Calu3 (cell line): Measurements from ENCODE around the gene SS18L1. TPM values are rescaled to one million over a fixed set of nuclear protein-coding genes. Genes with fewer than 3 reads are reported as not detected.

Experiments used
- Bru-seq: library from RNA; stranded (reverse); fragments of 400-500 nt; gene quantifications from one replicate; lab custom pipeline; 2021; lab: Mats Ljungman, UMichigan
- BruChase-seq, 2 experiments: library from RNA; stranded (reverse); fragments of 400-500 nt; gene quantifications; one replicate each; lab custom pipeline; 2021; lab: Mats Ljungman, UMichigan
- BruUV-seq: library from RNA; stranded (reverse); fragments of 400-500 nt; replicated peaks from 2 replicates; lab custom pipeline; 2021; lab: Mats Ljungman, UMichigan
- CTCF ChIA-PET: fragments of 300-600 bp; sonication (Branson Sonifier 250); formaldehyde crosslinking; loops from one replicate; lab custom pipeline; 2022; ENCODE audit warnings: antibody characterized with exemption; lab: Charles Lee
- DNase-seq: peaks from one replicate; pipeline ENCODE4 v3.0.0; 2022
- H3K27ac Mint-ChIP-seq: one replicate; pipeline ENCODE4 v1.8.0; 2022; ENCODE audit warnings: mixed read lengths; ENCODE audit not compliant: unreplicated experiment
- H3K27me3 Mint-ChIP-seq: one replicate; pipeline ENCODE4 v1.8.0; 2022; ENCODE audit warnings: mixed read lengths; ENCODE audit not compliant: unreplicated experiment
- H3K36me3 Mint-ChIP-seq: one replicate; pipeline ENCODE4 v1.8.0; 2022; ENCODE audit warnings: mild to moderate bottlenecking, moderate library complexity, mixed read lengths; ENCODE audit not compliant: insufficient read depth, unreplicated experiment
- H3K4me1 Mint-ChIP-seq: one replicate; pipeline ENCODE4 v1.8.0; 2022; ENCODE audit warnings: mild to moderate bottlenecking, low read depth, mixed read lengths; ENCODE audit not compliant: unreplicated experiment
- H3K4me3 Mint-ChIP-seq: one replicate; pipeline ENCODE4 v1.8.0; 2022; ENCODE audit warnings: mild to moderate bottlenecking, low read depth, moderate library complexity, mixed read lengths; ENCODE audit not compliant: unreplicated experiment
- H3K9me3 Mint-ChIP-seq: one replicate; pipeline ENCODE4 v1.8.0; 2022; ENCODE audit warnings: low read depth, mixed read lengths; ENCODE audit not compliant: unreplicated experiment
- intact Hi-C: fragments of 100-400 bp; cut with micrococcal nuclease; formaldehyde crosslinking; loops from one replicate; pipeline ENCODE4 v1.10.0; 2022; ENCODE audit not compliant: unreplicated experiment
- long read RNA-seq: library from polyadenylated mRNA; stranded (forward); transcript quantifications from one replicate; pipeline ENCODE4 v2.0.0, GENCODE V29; 2022
- total RNA-seq: library from RNA; stranded (reverse); gene quantifications from 2 replicates; pipeline ENCODE4 v1.2.3, GENCODE V29; 2022
- TF ChIP-seq, protein P1 (sequence below): fragments of 200-600 bp; IDR thresholded peaks from one replicate; pipeline ENCODE4 v1.8.0; 2022; ENCODE audit warnings: antibody characterized with exemption; ENCODE audit not compliant: unreplicated experiment

SS18L1 gene, protein sequence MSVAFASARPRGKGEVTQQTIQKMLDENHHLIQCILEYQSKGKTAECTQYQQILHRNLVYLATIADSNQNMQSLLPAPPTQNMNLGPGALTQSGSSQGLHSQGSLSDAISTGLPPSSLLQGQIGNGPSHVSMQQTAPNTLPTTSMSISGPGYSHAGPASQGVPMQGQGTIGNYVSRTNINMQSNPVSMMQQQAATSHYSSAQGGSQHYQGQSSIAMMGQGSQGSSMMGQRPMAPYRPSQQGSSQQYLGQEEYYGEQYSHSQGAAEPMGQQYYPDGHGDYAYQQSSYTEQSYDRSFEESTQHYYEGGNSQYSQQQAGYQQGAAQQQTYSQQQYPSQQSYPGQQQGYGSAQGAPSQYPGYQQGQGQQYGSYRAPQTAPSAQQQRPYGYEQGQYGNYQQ
- total RNA-seq (47.4 and 53.7 TPM in 2 replicates), Bru-seq, nascent RNA (percentile 81 among the genes with signal in this experiment), BruChase-seq, experiment 1, labeled RNA remaining after a 6-hour chase (percentile 90 among the genes with signal in this experiment), BruChase-seq, experiment 2, labeled RNA remaining after a 2-hour chase (percentile 94 among the genes with signal in this experiment)
- long read RNA-seq, full-length matches to known transcripts, result 1 of 11 reads
- long read RNA-seq, partial matches to known transcripts, result 1 of 11 reads
- long read RNA-seq, other reads (novel, unspliced or antisense), result 9 of 11 reads

DNA sequence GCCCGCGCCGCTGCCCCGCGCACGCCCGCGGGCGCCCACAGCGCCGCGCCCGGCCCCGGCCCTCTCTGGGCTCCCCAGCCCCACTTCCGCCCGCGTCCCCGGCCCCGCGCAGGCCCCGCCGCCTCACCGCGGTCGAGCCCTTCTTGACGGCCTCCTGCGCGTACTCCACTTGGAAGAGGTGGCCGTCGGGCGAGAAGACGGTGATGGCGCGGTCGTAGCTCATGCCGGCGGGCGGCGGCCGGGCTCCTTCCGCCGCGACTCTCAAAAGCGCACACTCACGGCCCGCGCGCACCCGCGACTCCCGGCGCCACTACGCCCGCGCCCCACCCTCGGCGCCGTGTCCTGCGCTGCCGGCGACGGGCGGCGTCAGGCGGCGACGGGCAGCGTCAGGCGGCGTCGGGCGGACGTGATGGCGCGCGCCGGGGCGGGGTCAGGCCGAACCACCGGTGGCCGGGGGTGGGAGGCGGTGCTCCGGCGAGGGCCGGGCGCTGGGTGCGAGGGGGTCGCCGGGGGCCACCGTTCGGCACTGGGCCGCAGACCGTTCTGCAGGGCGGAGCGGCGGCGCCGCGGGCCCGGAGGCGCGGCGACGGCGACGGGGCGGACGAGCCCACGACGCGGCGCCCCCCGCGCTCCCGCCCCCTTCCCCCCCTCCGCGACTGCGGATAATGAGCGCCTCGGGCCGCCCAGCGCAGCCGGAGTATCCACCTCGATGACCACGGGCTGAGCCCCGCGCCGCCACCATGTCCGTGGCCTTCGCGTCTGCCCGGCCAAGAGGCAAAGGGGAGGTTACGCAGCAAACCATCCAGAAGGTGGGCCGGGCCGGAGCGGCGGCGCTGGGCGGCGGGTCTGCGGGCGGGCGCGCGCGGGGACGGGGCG is at the start of gene SS18L1, which contains the start of gene PSMA7:
Gene SS18L1, plus strand, starts transcription at position 689 of the 876 bp plus-strand sequence. Its CDS starts 52 bp downstream, at position 741.
Gene PSMA7, minus strand, starts transcription at position 314 of the 876 bp plus-strand sequence. Its CDS starts 91 bp downstream, at position 223.
- no peaks in the 10 kb centered on the region for H3K9me3 Mint-ChIP-seq

DNA sequence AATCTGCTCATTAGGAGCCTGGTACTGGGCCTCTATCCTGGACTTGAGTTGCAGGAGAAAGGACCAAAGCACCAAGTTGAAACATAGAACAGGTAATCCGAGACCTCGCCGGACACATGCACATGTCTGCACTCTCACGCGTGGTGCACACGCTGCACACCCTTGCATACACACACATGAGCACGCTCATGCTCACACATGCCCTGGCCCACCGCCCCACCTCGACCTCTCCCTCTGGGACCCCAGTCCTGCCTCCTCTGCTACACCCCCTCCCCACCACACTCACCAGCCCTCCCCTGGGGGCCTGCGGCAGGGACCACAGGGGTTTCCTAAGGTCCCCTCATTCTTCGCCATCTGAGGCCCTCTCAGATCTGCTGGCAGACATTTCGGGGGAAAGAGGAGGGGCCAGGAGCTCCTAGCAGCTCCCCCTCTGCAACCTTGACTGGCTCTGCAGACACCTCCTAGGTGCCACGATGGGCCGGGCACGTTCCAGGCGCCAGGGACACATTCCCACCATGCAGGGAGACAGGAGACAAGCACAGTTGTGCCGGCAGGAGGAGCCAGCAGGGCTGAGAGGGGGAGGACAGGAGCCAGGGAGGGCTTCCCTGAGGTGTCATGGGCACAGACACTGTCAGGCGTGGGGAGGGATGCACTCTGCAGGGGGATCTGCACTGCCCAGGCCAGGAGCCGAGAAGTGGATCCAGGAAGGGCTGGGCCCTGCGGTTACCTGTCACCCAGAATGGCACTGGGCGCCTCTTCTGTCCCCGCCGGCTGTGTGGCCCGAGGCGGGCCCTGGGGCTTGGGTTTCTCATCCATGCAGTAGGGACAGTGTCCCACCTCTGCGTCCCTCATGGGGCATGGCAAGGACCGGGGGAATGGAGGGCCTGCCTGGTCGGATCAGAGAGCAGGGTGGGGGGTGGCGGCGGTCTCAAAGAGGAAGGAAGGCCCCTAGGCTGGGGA is 46.9 kb upstream of the SS18L1 start:
- TF ChIP-seq, protein P1, sequence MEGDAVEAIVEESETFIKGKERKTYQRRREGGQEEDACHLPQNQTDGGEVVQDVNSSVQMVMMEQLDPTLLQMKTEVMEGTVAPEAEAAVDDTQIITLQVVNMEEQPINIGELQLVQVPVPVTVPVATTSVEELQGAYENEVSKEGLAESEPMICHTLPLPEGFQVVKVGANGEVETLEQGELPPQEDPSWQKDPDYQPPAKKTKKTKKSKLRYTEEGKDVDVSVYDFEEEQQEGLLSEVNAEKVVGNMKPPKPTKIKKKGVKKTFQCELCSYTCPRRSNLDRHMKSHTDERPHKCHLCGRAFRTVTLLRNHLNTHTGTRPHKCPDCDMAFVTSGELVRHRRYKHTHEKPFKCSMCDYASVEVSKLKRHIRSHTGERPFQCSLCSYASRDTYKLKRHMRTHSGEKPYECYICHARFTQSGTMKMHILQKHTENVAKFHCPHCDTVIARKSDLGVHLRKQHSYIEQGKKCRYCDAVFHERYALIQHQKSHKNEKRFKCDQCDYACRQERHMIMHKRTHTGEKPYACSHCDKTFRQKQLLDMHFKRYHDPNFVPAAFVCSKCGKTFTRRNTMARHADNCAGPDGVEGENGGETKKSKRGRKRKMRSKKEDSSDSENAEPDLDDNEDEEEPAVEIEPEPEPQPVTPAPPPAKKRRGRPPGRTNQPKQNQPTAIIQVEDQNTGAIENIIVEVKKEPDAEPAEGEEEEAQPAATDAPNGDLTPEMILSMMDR, result no peak
- no TSS peak for BruUV-seq
- no peak for DNase-seq
- H3K4me3 Mint-ChIP-seq, result no peak overlapping the region
- peaks cover 48% of the 10 kb centered on the region for H3K27me3 Mint-ChIP-seq
- CTCF ChIA-PET, result no interaction called here
- intact Hi-C loops, result no loop called here
- H3K27ac Mint-ChIP-seq, result no peak overlapping the region
- H3K4me1 Mint-ChIP-seq, result no peaks in the 10 kb centered on the region
- peaks cover 5% of the 10 kb centered on the region for H3K36me3 Mint-ChIP-seq
- H3K9me3 Mint-ChIP-seq, result peaks cover 11% of the 10 kb centered on the region

More for the DNA sequence above, at the start of gene SS18L1, which contains the start of gene PSMA7:
- CTCF ChIA-PET, result no interaction called here
- Mint-ChIP-seq H3K27me3 (no peaks in the 10 kb centered on the region), H3K36me3 (peaks cover 82% of the 10 kb centered on the region), H3K27ac (peak within 1 kb of the TSS; percentile 94), H3K4me3 (peak within 1 kb of the TSS; percentile 92), H3K4me1 (peaks cover 47% of the 10 kb centered on the region)
- TF ChIP-seq, protein P1, result no peak
- intact Hi-C loops, result no loop called here
- DNase-seq, result peak; percentile 96
- no TSS peak for BruUV-seq

DNA sequence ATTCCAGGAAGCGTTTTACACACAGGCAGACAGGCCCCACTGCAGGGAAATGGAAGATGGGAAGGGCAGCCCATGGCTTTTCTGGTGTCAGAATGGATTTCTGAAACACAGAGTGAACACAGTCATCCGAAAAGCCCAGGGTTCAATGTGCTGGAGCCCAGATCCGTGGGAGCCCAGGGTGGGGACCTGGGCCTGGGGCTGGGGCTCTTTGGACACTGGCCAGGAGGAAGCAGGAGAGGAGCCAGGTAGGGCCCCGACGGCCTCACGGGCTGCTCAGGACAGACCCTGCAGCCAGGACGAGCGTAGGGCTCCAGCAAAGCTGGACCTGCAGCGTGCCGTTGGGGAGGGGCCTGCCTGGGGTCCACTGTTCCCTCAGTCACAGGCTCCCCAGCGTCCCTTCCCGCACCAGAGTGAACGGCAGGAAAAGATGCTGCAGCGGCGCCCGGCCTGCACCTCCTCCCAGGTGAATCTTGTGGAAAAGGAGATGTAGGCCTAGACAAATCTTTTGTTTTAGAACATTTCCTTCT is 45.6 kb upstream of the SS18L1 start:
- TF ChIP-seq, protein P1, result no peak
- Mint-ChIP-seq H3K4me3 (no peak overlapping the region), H3K9me3 (peaks cover 6% of the 10 kb centered on the region), H3K36me3 (peaks cover 5% of the 10 kb centered on the region), H3K27ac (no peak overlapping the region), H3K27me3 (peaks cover 39% of the 10 kb centered on the region), H3K4me1 (no peaks in the 10 kb centered on the region)
- no TSS peak for BruUV-seq
- intact Hi-C loops, result no loop called here
- CTCF ChIA-PET, result no interaction called here
- DNase-seq, result no peak
